ENCODE data around the gene BRD2. TPM values are rescaled to one million over a fixed set of nuclear protein-coding genes. Genes with fewer than 3 reads are reported as not detected.
A peak's percentile ranks its signal among the peaks of the same experiment; 100 is the strongest.
"Not testable (repeated sequence)": the region's sequence is repeated elsewhere in the genome, so short reads cannot be mapped to it uniquely, and the experiment has no call there.

BRD2 gene
- total RNA-seq, 1 donor from 2014 or later = 234 TPM

- no peaks in the 10 kb centered on the region for H3K4me1 Mint-ChIP-seq (ENCODE audit: low read depth, unreplicated experiment)
- Histone ChIP-seq H3K9me3 (ENCODE audit: insufficient read depth, low read depth, low read length) (no peaks in the 10 kb centered on the region), H2AFZ (ENCODE audit: low read depth, low read length) (no peak overlapping the region), H3K4me2 (ENCODE audit: low read length) (no peak overlapping the region), H3K27ac (ENCODE audit: low read depth, low read length) (no peak overlapping the region), H3K36me3 (ENCODE audit: insufficient read depth, low read length) (no peaks in the 10 kb centered on the region), H3K9ac (ENCODE audit: low read length) (no peak overlapping the region), H3K79me2 (ENCODE audit: insufficient read depth, low read length) (no peaks in the 10 kb centered on the region), H3K4me1 (ENCODE audit: insufficient read depth, low read length) (no peaks in the 10 kb centered on the region), H3K27me3 (ENCODE audit: insufficient read depth, low read length) (peaks cover 45% of the 10 kb centered on the region), H4K20me1 (ENCODE audit: insufficient read depth, low read length) (no peaks in the 10 kb centered on the region), H3K4me3 (ENCODE audit: insufficient read depth, low read depth, low read length) (no peak overlapping the region)
- no peak overlapping the region for H3K27ac Mint-ChIP-seq (ENCODE audit: unreplicated experiment)
- TF ChIP-seq CTCF (IDR thresholded peaks at IDR 0.05; ENCODE audit: insufficient read depth, low read depth, low read length) = no peak
- TF ChIP-seq EZH2 (IDR thresholded peaks at IDR 0.05; ENCODE audit: insufficient read depth, low read length) = no peak
- peaks cover 11% of the 10 kb centered on the region for H3K27me3 Mint-ChIP-seq (ENCODE audit: low read depth, unreplicated experiment)
- H3K36me3 Mint-ChIP-seq (ENCODE audit: low read depth, unreplicated experiment) = no peaks in the 10 kb centered on the region
- DNase-seq (ENCODE audit: low read depth) = no peak
- peaks cover 1% of the 10 kb centered on the region for H3K9me3 Mint-ChIP-seq (ENCODE audit: unreplicated experiment)
- FAIRE-seq = no peak
- H3K4me3 Mint-ChIP-seq (ENCODE audit: unreplicated experiment) = peak overlapping the region; percentile 71
Measured at GRCh38 chr6:32941214-32941768, 27.1 kb upstream of the BRD2 start.

- H3K27me3 ChIP-seq (ENCODE audit: insufficient read depth, low read length) = peaks cover 36% of the 10 kb centered on the region
- H3K9me3 Mint-ChIP-seq (ENCODE audit: unreplicated experiment); H3K27ac Mint-ChIP-seq (ENCODE audit: unreplicated experiment); H4K20me1 ChIP-seq (ENCODE audit: insufficient read depth, low read length); H3K36me3 ChIP-seq (ENCODE audit: insufficient read depth, low read length); H3K27ac ChIP-seq (ENCODE audit: low read depth, low read length); H3K79me2 ChIP-seq (ENCODE audit: insufficient read depth, low read length); H3K4me1 ChIP-seq (ENCODE audit: insufficient read depth, low read length); H3K27me3 Mint-ChIP-seq (ENCODE audit: low read depth, unreplicated experiment); H2AFZ ChIP-seq (ENCODE audit: low read depth, low read length); DNase-seq (ENCODE audit: low read depth); H3K9ac ChIP-seq (ENCODE audit: low read length); FAIRE-seq; H3K4me3 ChIP-seq (ENCODE audit: insufficient read depth, low read depth, low read length); H3K9me3 ChIP-seq (ENCODE audit: insufficient read depth, low read depth, low read length); H3K4me2 ChIP-seq (ENCODE audit: low read length); H3K4me3 Mint-ChIP-seq (ENCODE audit: unreplicated experiment); H3K36me3 Mint-ChIP-seq (ENCODE audit: low read depth, unreplicated experiment); H3K4me1 Mint-ChIP-seq (ENCODE audit: low read depth, unreplicated experiment): not testable (repeated sequence)
Measured at GRCh38 chr6:32942555-32943123, 25.8 kb upstream of the BRD2 start.

GRCh38 chr6:32943864-32944649 is 24.3 kb upstream of the BRD2 start:
- Histone ChIP-seq H3K9me3 (ENCODE audit: insufficient read depth, low read depth, low read length) (no peaks in the 10 kb centered on the region), H3K4me1 (ENCODE audit: insufficient read depth, low read length) (no peaks in the 10 kb centered on the region), H4K20me1 (ENCODE audit: insufficient read depth, low read length) (no peaks in the 10 kb centered on the region), H3K79me2 (ENCODE audit: insufficient read depth, low read length) (no peaks in the 10 kb centered on the region), H3K9ac (ENCODE audit: low read length) (no peak overlapping the region), H3K27ac (ENCODE audit: low read depth, low read length) (no peak overlapping the region), H3K4me3 (ENCODE audit: insufficient read depth, low read depth, low read length) (no peak overlapping the region), H3K4me2 (ENCODE audit: low read length) (no peak overlapping the region), H3K36me3 (ENCODE audit: insufficient read depth, low read length) (no peaks in the 10 kb centered on the region), H3K27me3 (ENCODE audit: insufficient read depth, low read length) (peaks cover 30% of the 10 kb centered on the region), H2AFZ (ENCODE audit: low read depth, low read length) (no peak overlapping the region)
- H3K36me3 Mint-ChIP-seq (ENCODE audit: low read depth, unreplicated experiment) = no peaks in the 10 kb centered on the region
- H3K27me3 Mint-ChIP-seq (ENCODE audit: low read depth, unreplicated experiment) = peaks cover under 1% of the 10 kb centered on the region
- TF ChIP-seq EZH2 (IDR thresholded peaks at IDR 0.05; ENCODE audit: insufficient read depth, low read length) (no peak), CTCF (IDR thresholded peaks at IDR 0.05; ENCODE audit: insufficient read depth, low read depth, low read length) (no peak)
- no peaks in the 10 kb centered on the region for H3K9me3 Mint-ChIP-seq (ENCODE audit: unreplicated experiment)
- no peak overlapping the region for H3K4me3 Mint-ChIP-seq (ENCODE audit: unreplicated experiment)
- H3K4me1 Mint-ChIP-seq (ENCODE audit: low read depth, unreplicated experiment) = no peaks in the 10 kb centered on the region
- DNase-seq (ENCODE audit: low read depth) (no peak), FAIRE-seq (no peak)
- no peak overlapping the region for H3K27ac Mint-ChIP-seq (ENCODE audit: unreplicated experiment)

Measured in astrocyte (in vitro differentiated cells and primary cell).